Panc1 (cell line): ENCODE results near the gene DYNC1LI2. TPM values are rescaled to one million over a fixed set of nuclear protein-coding genes. Genes with fewer than 3 reads are reported as not detected.

Source experiments
- ATAC-seq: fragments of 200-7000 bp; cut with Tn5 transposase; 2 replicates; pipeline ENCODE4 v1.9.1; 2020; ENCODE audit warnings: mild to moderate bottlenecking, moderate library complexity
- BruUV-seq: library from RNA; stranded (reverse); fragments of 400-500 nt; replicated peaks from 2 replicates; lab custom pipeline; 2021; lab: Mats Ljungman, UMichigan
- CTCF ChIA-PET: fragments of 300-600 bp; sonication (Branson Sonifier 250); formaldehyde crosslinking; loops from one replicate; lab custom pipeline; 2022; ENCODE audit warnings: antibody characterized with exemption; lab: Charles Lee
- POLR2A ChIA-PET: fragments of 300-600 bp; sonication (Branson Sonifier 250); formaldehyde crosslinking; loops from one replicate; lab custom pipeline; 2022; ENCODE audit warnings: antibody characterized with exemption; lab: Charles Lee
- DNase-seq: peaks from one replicate; pipeline ENCODE4 v3.0.0-alpha.2; 2010; ENCODE audit warnings: low read depth, low spot score
- H3K27ac ChIP-seq: 2 replicates; pipeline ENCODE4 v1.5.1; 2011; ENCODE audit warnings: mild to moderate bottlenecking, low read length, inconsistent platforms
- H3K27me3 ChIP-seq: fragments of 200-500 bp; sonication (Bioruptor generic); 2 replicates; pipeline ENCODE4 v1.6.0; 2014; ENCODE audit warnings: low read length, inconsistent platforms; ENCODE audit not compliant: control insufficient read depth, insufficient read depth
- H3K36me3 ChIP-seq: fragments of 200-500 bp; sonication (Bioruptor generic); 2 replicates; pipeline ENCODE4 v1.5.1; 2014; ENCODE audit warnings: inconsistent platforms, mild to moderate bottlenecking, low read length, moderate library complexity; ENCODE audit not compliant: control insufficient read depth, insufficient read depth
- H3K4me1 ChIP-seq: 2 replicates; pipeline ENCODE4 v1.5.1; 2011; ENCODE audit warnings: inconsistent platforms, mild to moderate bottlenecking, low read length, moderate library complexity; ENCODE audit not compliant: control insufficient read depth, insufficient read depth
- H3K4me3 ChIP-seq, 2 experiments: 2 replicates each; pipeline ENCODE4 v1.5.1; 2011 to 2012; ENCODE audit warnings: low read depth in 2 of 2, low read length in 2 of 2, mild to moderate bottlenecking in 2 of 2, inconsistent platforms in 1 of 2, moderate library complexity in 1 of 2
- H3K9me3 ChIP-seq: fragments of 200-500 bp; sonication (Bioruptor generic); 2 replicates; pipeline ENCODE4 v1.5.1; 2014; ENCODE audit warnings: low read depth, mild to moderate bottlenecking, inconsistent platforms, low read length, moderate library complexity; ENCODE audit not compliant: control insufficient read depth, insufficient read depth
- CTCF ChIP-seq: fragments of 450-650 bp; IDR thresholded peaks from 2 replicates; pipeline ENCODE4 v1.5.1; 2017; ENCODE audit warnings: mild to moderate bottlenecking
- POLR2AphosphoS5 ChIP-seq: IDR thresholded peaks from 2 replicates; pipeline ENCODE4 v1.6.1; 2012; ENCODE audit warnings: mild to moderate bottlenecking, low read depth, low read length, moderate library complexity
- SIN3A ChIP-seq: IDR thresholded peaks from 2 replicates; pipeline ENCODE4 v1.6.1; 2012; ENCODE audit warnings: low read depth, mild to moderate bottlenecking, low read length, moderate library complexity, borderline replicate concordance; ENCODE audit not compliant: insufficient read depth
- TCF7L2 ChIP-seq: IDR thresholded peaks from 2 replicates; pipeline ENCODE4 v1.6.1; 2011; ENCODE audit warnings: mild to moderate bottlenecking, low read depth, low read length, inconsistent platforms
- in situ Hi-C: cut with HindIII; loops from 2 replicates; pipeline ENCODE4 v1.10.0; 2016; ENCODE audit warnings: low sequenced_read_pairs, low pct_unique_long_range_greater_than_20kb
- intact Hi-C: fragments of 100-400 bp; cut with micrococcal nuclease; formaldehyde crosslinking; loops from one replicate; pipeline ENCODE4 v1.10.0; 2022; ENCODE audit not compliant: unreplicated experiment
- total RNA-seq: library from RNA; stranded (reverse); gene quantifications from one replicate; pipeline ENCODE4 v1.2.1, GENCODE V29; 2021; ENCODE audit not compliant: unreplicated experiment
- TF ChIP-seq, protein P1 (sequence below), 2 experiments: IDR thresholded peaks; 2 replicates each; pipeline ENCODE4 v1.6.1; 2011 to 2012; ENCODE audit warnings: low read depth in 2 of 2, control low read depth in 1 of 2, low read length in 1 of 2, mild to moderate bottlenecking in 1 of 2, moderate library complexity in 1 of 2; ENCODE audit not compliant: insufficient read depth in 1 of 2

Gene DYNC1LI2
- total RNA-seq, 1 experiment from 2014 or later = 103 TPM

GRCh38 chr16:66703406-66704215 lies 47.8 kb downstream of the DYNC1LI2 start:
- BruUV-seq = no TSS peak
- Histone ChIP-seq H3K36me3 (no peaks in the 10 kb centered on the region), H3K4me1 (no peaks in the 10 kb centered on the region), H3K9me3 (no peaks in the 10 kb centered on the region), H3K4me3 (no peak overlapping the region), H3K27me3 (no peaks in the 10 kb centered on the region), H3K27ac (no peak overlapping the region)
- ChIA-PET POLR2A (no interaction called here), CTCF (interaction anchor here (0.6 kb wide), 1 partner anchor 11 kb away, joined by 7 read pairs; no protein-coding TSS in a partner anchor)
- intact Hi-C loops (no loop called here), in situ Hi-C loops (no loop called here)
- no peak for DNase-seq
- TF ChIP-seq CTCF = no peak
- TF ChIP-seq POLR2AphosphoS5 = no peak
- TF ChIP-seq, protein P1, sequence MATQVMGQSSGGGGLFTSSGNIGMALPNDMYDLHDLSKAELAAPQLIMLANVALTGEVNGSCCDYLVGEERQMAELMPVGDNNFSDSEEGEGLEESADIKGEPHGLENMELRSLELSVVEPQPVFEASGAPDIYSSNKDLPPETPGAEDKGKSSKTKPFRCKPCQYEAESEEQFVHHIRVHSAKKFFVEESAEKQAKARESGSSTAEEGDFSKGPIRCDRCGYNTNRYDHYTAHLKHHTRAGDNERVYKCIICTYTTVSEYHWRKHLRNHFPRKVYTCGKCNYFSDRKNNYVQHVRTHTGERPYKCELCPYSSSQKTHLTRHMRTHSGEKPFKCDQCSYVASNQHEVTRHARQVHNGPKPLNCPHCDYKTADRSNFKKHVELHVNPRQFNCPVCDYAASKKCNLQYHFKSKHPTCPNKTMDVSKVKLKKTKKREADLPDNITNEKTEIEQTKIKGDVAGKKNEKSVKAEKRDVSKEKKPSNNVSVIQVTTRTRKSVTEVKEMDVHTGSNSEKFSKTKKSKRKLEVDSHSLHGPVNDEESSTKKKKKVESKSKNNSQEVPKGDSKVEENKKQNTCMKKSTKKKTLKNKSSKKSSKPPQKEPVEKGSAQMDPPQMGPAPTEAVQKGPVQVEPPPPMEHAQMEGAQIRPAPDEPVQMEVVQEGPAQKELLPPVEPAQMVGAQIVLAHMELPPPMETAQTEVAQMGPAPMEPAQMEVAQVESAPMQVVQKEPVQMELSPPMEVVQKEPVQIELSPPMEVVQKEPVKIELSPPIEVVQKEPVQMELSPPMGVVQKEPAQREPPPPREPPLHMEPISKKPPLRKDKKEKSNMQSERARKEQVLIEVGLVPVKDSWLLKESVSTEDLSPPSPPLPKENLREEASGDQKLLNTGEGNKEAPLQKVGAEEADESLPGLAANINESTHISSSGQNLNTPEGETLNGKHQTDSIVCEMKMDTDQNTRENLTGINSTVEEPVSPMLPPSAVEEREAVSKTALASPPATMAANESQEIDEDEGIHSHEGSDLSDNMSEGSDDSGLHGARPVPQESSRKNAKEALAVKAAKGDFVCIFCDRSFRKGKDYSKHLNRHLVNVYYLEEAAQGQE (IDR thresholded peaks at IDR 0.05; ENCODE audit: insufficient read depth in 1 of 2, low read depth in 2 of 2, low read length in 1 of 2) = no peak
- no peak for TF ChIP-seq TCF7L2
- no peak for TF ChIP-seq SIN3A
- ATAC-seq = peak; percentile 61

GRCh38 chr16:66701516-66701915 lies 49.9 kb downstream of the DYNC1LI2 start:
- no peak for DNase-seq
- POLR2A ChIA-PET = no interaction called here
- Histone ChIP-seq H3K4me3 (no peak overlapping the region), H3K27me3 (no peaks in the 10 kb centered on the region), H3K9me3 (no peaks in the 10 kb centered on the region), H3K36me3 (no peaks in the 10 kb centered on the region), H3K27ac (no peak overlapping the region), H3K4me1 (no peaks in the 10 kb centered on the region)
- intact Hi-C loops (no loop called here), in situ Hi-C loops (no loop called here)
- no peak for ATAC-seq
- no TSS peak for BruUV-seq
- TF ChIP-seq, protein P1 (IDR thresholded peaks at IDR 0.05; ENCODE audit: insufficient read depth in 1 of 2, low read depth in 2 of 2, low read length in 1 of 2) = no peak
- TF ChIP-seq TCF7L2 (no peak), SIN3A (no peak), CTCF (no peak), POLR2AphosphoS5 (no peak)
- CTCF ChIA-PET = no interaction called here
